Caco-2 (cell line): ENCODE measurements around the gene ZNF202. TPM values are rescaled to one million over a fixed set of nuclear protein-coding genes. Genes with fewer than 3 reads are reported as not detected.

Experiments
- BruUV-seq: library from RNA; stranded (reverse); fragments of 400-500 nt; replicated peaks from 2 replicates; lab custom pipeline; 2021; lab: Mats Ljungman, UMichigan
- CTCF ChIA-PET: fragments of 300-600 bp; sonication (Branson Sonifier 250); formaldehyde crosslinking; loops from one replicate; lab custom pipeline; 2022; ENCODE audit warnings: antibody characterized with exemption; lab: Charles Lee
- POLR2A ChIA-PET: fragments of 300-600 bp; sonication (Branson Sonifier 250); formaldehyde crosslinking; loops from one replicate; lab custom pipeline; 2022; ENCODE audit warnings: antibody characterized with exemption; lab: Charles Lee
- DNase-seq, 2 experiments: peaks; one replicate each; pipeline versions ENCODE4 v3.0.0 to v3.0.0-alpha.2; 2020 to 2022
- H3K27me3 ChIP-seq: replicated peaks from 2 replicates; pipeline ENCODE4 v1.6.0; 2011; ENCODE audit warnings: low read length; ENCODE audit not compliant: control insufficient read depth, insufficient read depth
- H3K36me3 ChIP-seq: 2 replicates; pipeline ENCODE4 v1.5.1; 2011; ENCODE audit warnings: low read length; ENCODE audit not compliant: control insufficient read depth, insufficient read depth
- H3K4me1 ChIP-seq: fragments of 250-450 bp; sonication (Bioruptor Pico); 2 replicates; pipeline ENCODE4 v1.5.1; 2020; ENCODE audit warnings: mild to moderate bottlenecking
- H3K4me3 ChIP-seq: 2 replicates; pipeline ENCODE4 v1.5.1; 2011; ENCODE audit warnings: low read depth, mild to moderate bottlenecking, control low read depth, low read length
- H3K9me3 ChIP-seq: fragments of 250-450 bp; sonication (Bioruptor Pico); 2 replicates; pipeline ENCODE4 v1.5.1; 2020; ENCODE audit warnings: mild to moderate bottlenecking, moderate library complexity
- H3K27ac Mint-ChIP-seq: one replicate; pipeline ENCODE4 v1.8.0; 2022; ENCODE audit warnings: mixed read lengths; ENCODE audit not compliant: unreplicated experiment
- H3K27me3 Mint-ChIP-seq: one replicate; pipeline ENCODE4 v1.8.0; 2022; ENCODE audit warnings: mixed read lengths; ENCODE audit not compliant: insufficient read depth, unreplicated experiment
- H3K36me3 Mint-ChIP-seq: one replicate; pipeline ENCODE4 v1.8.0; 2022; ENCODE audit warnings: mild to moderate bottlenecking, mixed read lengths; ENCODE audit not compliant: insufficient read depth, unreplicated experiment
- H3K4me1 Mint-ChIP-seq: one replicate; pipeline ENCODE4 v1.8.0; 2022; ENCODE audit warnings: low read depth, mixed read lengths; ENCODE audit not compliant: unreplicated experiment
- H3K4me3 Mint-ChIP-seq: one replicate; pipeline ENCODE4 v1.8.0; 2022; ENCODE audit warnings: mild to moderate bottlenecking, moderate library complexity, mixed read lengths; ENCODE audit not compliant: unreplicated experiment
- H3K9me3 Mint-ChIP-seq: one replicate; pipeline ENCODE4 v1.8.0; 2022; ENCODE audit warnings: mixed read lengths; ENCODE audit not compliant: unreplicated experiment
- intact Hi-C: fragments of 100-400 bp; cut with micrococcal nuclease; formaldehyde crosslinking; loops from one replicate; pipeline ENCODE4 v1.10.0; 2022; ENCODE audit not compliant: unreplicated experiment
- total RNA-seq: library from RNA; stranded (reverse); gene quantifications from 2 replicates; pipeline ENCODE4 v1.2.3, GENCODE V29; 2022
- TF ChIP-seq, protein P1 (sequence below), 2 experiments: fragments of 200-600 bp in 1 of 2; IDR thresholded peaks; 1 replicate in 1 of 2; 2 replicates in 1 of 2; pipeline versions ENCODE4 v1.5.1 to v1.8.0; 2011 to 2022; ENCODE audit warnings: antibody characterized with exemption in 1 of 2, control low read depth in 1 of 2, inconsistent platforms in 1 of 2, low read depth in 1 of 2, low read length in 1 of 2, mild to moderate bottlenecking in 1 of 2, moderate library complexity in 1 of 2; ENCODE audit not compliant: insufficient read depth in 1 of 2, severe bottlenecking in 1 of 2, unreplicated experiment in 1 of 2

ZNF202 gene
- total RNA-seq, 1 experiment from 2014 or later: 25.5 TPM

- Histone ChIP-seq H3K9me3 (no peaks in the 10 kb centered on the region), H3K36me3 (no peaks in the 10 kb centered on the region), H3K4me3 (no peak overlapping the region), H3K4me1 (peaks cover 4% of the 10 kb centered on the region; the same call in 1 of the 2 replicates), H3K27me3 (peaks cover 1% of the 10 kb centered on the region; the same call in 1 of the 2 replicates)
- H3K4me3 Mint-ChIP-seq: no peak overlapping the region
- H3K27ac Mint-ChIP-seq: no peak overlapping the region
- no peaks in the 10 kb centered on the region for H3K36me3 Mint-ChIP-seq
- POLR2A ChIA-PET: no interaction called here
- intact Hi-C loops: no loop called here
- no peaks in the 10 kb centered on the region for H3K9me3 Mint-ChIP-seq
- TF ChIP-seq, protein P1, sequence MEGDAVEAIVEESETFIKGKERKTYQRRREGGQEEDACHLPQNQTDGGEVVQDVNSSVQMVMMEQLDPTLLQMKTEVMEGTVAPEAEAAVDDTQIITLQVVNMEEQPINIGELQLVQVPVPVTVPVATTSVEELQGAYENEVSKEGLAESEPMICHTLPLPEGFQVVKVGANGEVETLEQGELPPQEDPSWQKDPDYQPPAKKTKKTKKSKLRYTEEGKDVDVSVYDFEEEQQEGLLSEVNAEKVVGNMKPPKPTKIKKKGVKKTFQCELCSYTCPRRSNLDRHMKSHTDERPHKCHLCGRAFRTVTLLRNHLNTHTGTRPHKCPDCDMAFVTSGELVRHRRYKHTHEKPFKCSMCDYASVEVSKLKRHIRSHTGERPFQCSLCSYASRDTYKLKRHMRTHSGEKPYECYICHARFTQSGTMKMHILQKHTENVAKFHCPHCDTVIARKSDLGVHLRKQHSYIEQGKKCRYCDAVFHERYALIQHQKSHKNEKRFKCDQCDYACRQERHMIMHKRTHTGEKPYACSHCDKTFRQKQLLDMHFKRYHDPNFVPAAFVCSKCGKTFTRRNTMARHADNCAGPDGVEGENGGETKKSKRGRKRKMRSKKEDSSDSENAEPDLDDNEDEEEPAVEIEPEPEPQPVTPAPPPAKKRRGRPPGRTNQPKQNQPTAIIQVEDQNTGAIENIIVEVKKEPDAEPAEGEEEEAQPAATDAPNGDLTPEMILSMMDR (IDR thresholded peaks at IDR 0.05; ENCODE audit: insufficient read depth in 1 of 2, low read depth in 1 of 2, low read length in 1 of 2, severe bottlenecking in 1 of 2, unreplicated experiment in 1 of 2): no peak
- no TSS peak for BruUV-seq
- DNase-seq: no peak
- H3K4me1 Mint-ChIP-seq: no peaks in the 10 kb centered on the region
- CTCF ChIA-PET: interaction anchor here (1.0 kb wide), 1 partner anchor 8 kb away, joined by 3 read pairs; no protein-coding TSS in a partner anchor
- peaks cover 22% of the 10 kb centered on the region for H3K27me3 Mint-ChIP-seq
These were observed 42.8 kb downstream of the ZNF202 start for GRCh38 chr11:123698546-123699127.

GRCh38 chr11:123696183-123696582 lies 45.3 kb downstream of the ZNF202 start:
- Mint-ChIP-seq H3K27me3 (peaks cover 27% of the 10 kb centered on the region), H3K9me3 (no peaks in the 10 kb centered on the region), H3K36me3 (no peaks in the 10 kb centered on the region), H3K4me3 (no peak overlapping the region), H3K27ac (no peak overlapping the region), H3K4me1 (no peaks in the 10 kb centered on the region)
- no peak overlapping the region for H3K4me3 ChIP-seq
- H3K36me3 ChIP-seq: no peaks in the 10 kb centered on the region
- TF ChIP-seq, protein P1 (IDR thresholded peaks at IDR 0.05; ENCODE audit: insufficient read depth in 1 of 2, low read depth in 1 of 2, low read length in 1 of 2, severe bottlenecking in 1 of 2, unreplicated experiment in 1 of 2): peak in 1 of 2 experiments; percentile 14
- BruUV-seq: no TSS peak
- H3K4me1 ChIP-seq: no peaks in the 10 kb centered on the region
- POLR2A ChIA-PET: no interaction called here
- no peak for DNase-seq
- H3K9me3 ChIP-seq: 0 out of 2 replicates have a peak, but pooled peaks cover 3% of the 10 kb centered on the region
- H3K27me3 ChIP-seq: 0 out of 2 replicates have a peak, but pooled peaks cover 1% of the 10 kb centered on the region
- intact Hi-C loops: no loop called here
- CTCF ChIA-PET: interaction anchor here (1.4 kb wide), 1 partner anchor 12 kb away, joined by 10 read pairs; no protein-coding TSS in a partner anchor

DNA sequence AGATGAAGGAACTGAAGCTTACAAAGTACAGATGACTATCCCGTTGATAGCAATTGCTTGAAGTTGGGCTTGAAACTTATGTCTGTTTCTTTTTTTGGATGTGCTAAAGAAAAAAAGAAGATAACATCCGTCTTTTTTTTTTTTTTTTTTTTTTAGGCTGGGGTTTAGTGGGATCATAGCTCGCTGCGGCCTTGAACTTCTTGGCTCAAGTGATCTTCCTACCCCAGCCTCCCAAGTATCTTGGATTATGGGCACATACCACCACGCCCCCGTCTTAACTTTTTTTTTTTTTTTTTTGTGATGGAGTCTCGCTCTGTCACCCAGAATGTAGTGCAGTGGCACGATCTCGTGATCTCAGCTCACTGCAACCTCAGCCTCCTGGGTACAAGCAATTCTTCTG lies 46.2 kb downstream of the ZNF202 start:
- POLR2A ChIA-PET: no interaction called here

More for the DNA sequence above, 46.2 kb downstream of the ZNF202 start:
- CTCF ChIA-PET: interaction anchor here (1.2 to 1.4 kb wide), 2 partner anchors 13 kb away, joined by 4 to 10 read pairs; no protein-coding TSS in a partner anchor
- Mint-ChIP-seq H3K9me3 (no peaks in the 10 kb centered on the region), H3K27me3 (peaks cover 35% of the 10 kb centered on the region), H3K36me3 (no peaks in the 10 kb centered on the region), H3K4me1 (no peaks in the 10 kb centered on the region), H3K27ac (no peak overlapping the region), H3K4me3 (no peak overlapping the region)
- H3K36me3 ChIP-seq: no peaks in the 10 kb centered on the region
- TF ChIP-seq, protein P1 (IDR thresholded peaks at IDR 0.05; ENCODE audit: insufficient read depth in 1 of 2, low read depth in 1 of 2, low read length in 1 of 2, severe bottlenecking in 1 of 2, unreplicated experiment in 1 of 2): no peak
- DNase-seq: no peak
- BruUV-seq: no TSS peak
- no peaks in the 10 kb centered on the region for H3K4me1 ChIP-seq
- H3K9me3 ChIP-seq: 0 out of 2 replicates have a peak, but pooled peaks cover 3% of the 10 kb centered on the region
- no peak overlapping the region for H3K4me3 ChIP-seq
- intact Hi-C loops: no loop called here
- 0 out of 2 replicates have a peak, but pooled peaks cover 1% of the 10 kb centered on the region for H3K27me3 ChIP-seq
